GDM1 (cell line): ENCODE data around the gene TNIP3.

Experiments
- DNase-seq: peaks from one replicate; lab custom pipeline; 2025; lab: John Stamatoyannopoulos, UW

The TNIP3 gene

DNA sequence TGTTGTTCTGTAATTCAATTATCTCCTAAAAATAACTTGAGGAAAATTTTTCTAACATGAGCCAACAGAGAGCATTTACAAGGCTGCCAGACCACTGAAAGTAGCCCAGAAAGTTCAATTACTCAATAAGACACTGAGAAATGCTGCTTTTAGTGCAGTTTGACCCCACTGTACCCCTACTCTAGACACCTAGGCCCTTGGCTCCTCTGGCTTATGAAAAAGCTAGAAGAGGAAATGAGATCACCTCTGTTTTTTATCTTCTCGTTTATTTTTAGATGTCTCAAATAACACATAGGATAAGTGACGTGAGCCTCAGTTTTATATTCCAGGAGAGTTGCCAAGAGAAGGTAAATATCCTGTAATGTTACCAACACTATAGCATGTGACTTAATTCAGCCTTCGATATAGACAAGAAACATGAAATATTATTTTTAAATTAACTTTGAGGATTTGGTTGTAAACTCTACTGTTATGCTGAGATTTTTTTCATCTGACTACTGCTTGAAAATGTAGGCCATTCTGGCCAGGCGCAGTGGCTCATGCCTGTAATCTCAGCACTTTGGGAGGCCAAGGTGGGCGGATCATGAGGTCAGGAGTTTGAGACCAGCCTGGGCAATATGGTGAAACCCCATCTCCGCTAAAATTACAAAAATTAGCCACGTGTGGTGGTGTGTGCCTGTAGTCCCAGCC, 24.4 kb downstream of the TNIP3 start:
- no peak for DNase-seq

GRCh38 chr4:121138039-121138825, 25.9 kb downstream of the TNIP3 start:
- DNase-seq = no peak

DNA sequence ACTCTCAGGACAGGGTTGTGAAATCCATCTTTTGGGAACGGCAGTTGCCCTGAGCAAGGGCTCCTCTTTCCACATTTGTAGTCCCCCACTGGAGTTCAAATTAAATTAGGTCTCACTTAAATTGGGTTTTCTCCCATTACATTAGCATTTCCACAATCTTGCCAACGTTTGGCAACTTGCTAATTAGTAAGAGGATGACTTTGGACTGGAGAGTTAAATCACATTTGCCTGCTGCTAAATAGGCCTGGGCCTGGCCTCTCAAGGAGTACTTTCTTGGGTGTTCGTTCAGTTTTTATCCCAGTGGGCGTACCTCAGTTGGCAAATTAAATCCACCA, 33.8 kb downstream of the TNIP3 start:
- no peak for DNase-seq

DNA sequence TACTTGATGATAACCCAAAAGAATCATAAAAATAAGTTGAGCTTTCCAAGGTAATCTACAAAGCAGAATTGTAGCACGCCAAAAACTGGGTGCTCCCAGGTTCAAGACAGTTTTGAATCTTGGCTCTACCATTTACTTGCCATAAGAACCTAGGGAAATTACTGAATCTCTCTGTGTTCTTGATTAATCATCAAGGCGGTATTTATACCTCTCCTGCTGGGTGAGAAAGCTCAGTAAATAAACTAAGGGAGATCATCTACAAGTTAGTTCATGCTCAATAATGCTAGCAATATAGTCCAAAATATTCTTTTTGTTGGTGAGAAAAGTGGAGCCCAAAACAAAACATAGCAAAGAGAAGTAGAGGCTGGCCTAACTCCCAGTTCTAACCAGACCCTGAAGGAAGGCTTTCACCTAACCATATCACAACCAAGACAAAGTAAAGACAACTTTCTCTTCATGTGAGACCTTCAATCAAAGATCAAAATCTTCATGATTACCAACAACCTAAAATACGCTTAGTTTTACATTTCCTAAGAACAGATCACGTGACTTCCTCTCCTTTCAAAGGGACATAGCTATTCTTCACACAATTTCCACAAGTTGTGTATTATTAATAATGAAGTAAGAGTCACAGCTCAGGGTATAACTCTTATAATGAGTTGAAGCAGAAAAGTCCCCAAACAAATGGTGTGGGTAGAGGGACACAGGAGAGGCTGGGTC, 34.4 kb downstream of the TNIP3 start:
- no peak for DNase-seq

DNA sequence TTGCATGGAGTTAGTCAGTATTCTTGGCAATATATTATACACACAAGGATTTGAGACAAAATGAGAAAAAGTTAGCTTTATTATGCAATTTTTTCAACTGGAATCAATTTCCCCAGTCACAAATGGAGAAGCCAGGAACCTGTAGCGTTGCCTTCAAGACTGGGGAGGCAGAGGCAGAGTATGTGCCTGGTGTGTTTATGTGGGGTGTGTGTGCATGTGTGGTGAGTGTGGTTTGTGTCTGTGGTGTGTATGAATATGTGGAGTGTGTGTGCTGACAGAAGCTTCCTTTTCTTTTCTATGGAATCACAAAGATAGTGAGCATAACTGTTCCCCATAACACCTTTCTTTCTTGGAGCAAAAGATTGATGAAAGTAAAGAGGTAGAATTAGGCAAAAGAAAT, 37.0 kb downstream of the TNIP3 start:
- no peak for DNase-seq

GRCh38 chr4:121126449-121127006, 37.6 kb downstream of the TNIP3 start:
- DNase-seq = no peak

DNA sequence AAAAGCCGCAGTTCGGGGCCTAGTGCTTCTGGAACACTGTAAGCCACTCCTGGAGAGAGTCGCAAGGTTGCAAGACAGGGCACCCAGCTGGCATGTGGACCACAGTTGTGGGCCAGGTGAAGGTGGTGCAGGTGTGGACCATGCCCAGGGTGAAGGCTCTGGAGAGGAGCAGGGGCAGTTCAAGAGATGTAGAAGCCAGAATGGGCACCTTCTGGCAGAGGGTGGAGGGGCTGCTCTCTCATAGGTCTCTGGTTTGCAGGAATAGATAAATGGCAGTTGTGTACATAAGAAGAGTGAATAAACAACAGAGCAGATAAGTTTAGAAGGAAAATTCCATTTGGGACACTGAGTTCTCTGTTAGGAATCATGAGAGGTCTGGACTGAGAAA, 38.6 kb downstream of the TNIP3 start:
- DNase-seq = no peak

GRCh38 chr4:121122661-121123060, 41.5 kb downstream of the TNIP3 start:
- DNase-seq = no peak

DNA sequence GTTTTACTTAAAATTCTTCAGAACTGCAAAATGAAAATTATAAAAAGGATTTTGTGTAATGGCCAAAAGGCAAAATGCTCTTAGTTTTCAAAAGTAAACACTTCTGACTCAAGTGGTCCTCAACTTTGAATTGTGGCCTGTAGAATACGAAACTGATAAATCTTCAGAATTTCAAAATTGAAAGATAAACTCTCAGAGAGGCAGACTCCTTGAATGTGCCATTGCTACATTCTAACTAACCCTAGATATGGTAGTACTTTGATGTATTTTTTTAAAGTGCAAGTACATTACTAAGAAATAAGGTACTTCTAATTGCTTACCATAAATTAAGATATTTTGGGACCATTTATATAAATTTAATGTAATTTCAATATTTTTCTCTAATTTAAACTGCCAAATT, 44.4 kb downstream of the TNIP3 start:
- no peak for DNase-seq

GRCh38 chr4:121118344-121118743, 45.8 kb downstream of the TNIP3 start:
- DNase-seq = no peak

GRCh38 chr4:121114756-121115155, 49.4 kb downstream of the TNIP3 start:
- DNase-seq = no peak

DNA sequence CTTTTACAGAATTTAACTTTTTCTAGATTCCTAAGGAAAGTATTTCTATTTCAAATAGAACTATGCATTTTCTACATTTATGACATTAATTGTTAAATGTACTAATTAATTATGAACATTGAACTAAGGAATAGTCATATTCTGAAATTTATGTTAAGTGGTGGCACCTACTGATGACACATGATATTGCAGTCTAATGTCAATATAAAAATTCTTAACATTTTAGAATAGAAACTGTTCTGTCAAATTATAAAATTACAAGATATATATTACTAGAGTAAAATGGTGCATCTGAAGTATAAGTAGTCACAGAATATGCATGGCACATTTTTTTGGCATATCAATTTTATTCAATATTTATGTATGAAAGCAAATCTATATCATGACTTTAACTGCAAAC, 51.6 kb downstream of the TNIP3 start:
- DNase-seq = no peak

- DNase-seq = no peak
Measured at GRCh38 chr4:121108557-121108956, 55.6 kb downstream of the TNIP3 start.

DNA sequence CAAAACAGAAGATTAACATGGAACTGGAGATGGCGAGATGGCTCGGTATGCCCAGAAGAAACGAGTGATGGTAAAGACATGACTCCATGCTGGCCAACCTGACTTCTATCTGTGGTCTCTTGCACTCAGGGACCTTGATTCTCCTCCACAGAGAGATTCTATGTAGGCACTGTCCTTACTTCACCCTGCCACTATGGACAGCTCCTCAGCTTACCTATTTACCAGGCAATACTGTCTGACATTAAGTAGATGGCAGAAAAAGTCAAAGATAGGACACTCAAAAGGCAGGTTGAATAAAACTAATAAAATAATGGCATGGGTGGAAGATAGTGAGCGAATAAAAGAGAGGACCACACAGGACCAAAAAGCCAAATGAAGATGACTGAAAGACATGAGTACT, 56.6 kb downstream of the TNIP3 start:
- no peak for DNase-seq

DNA sequence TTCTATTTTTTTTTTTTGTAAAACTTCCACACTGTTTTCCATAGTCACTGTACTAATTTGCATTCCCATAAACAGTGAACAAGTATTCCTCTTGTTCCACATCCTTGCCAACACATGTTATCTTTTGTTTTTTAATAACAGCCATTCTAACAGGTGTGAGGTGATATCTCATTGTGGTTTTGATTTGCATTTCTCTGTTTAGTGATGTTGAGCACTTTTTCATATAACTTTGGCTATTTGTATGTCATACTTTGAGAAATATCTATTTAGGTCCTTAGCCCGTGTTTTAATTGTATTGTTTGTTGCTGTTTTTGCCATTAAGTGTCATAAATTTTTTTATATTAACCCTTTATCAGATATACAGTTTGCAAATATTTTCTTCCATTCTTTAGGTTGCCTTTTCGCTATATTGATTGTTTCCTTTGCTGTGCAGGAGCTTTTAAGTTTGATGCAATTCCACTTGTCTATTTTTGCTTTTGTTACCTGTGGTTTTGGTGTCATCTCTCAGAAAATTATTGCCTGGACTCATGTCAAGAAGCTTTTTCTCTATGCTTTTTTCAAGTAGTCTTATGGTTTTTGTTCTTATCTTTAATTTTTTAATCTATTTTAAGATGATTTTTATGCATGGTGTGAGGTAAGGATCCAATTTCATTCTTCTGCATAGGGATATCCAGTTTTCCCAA, 63.9 kb downstream of the TNIP3 start:
- DNase-seq = no peak

DNA sequence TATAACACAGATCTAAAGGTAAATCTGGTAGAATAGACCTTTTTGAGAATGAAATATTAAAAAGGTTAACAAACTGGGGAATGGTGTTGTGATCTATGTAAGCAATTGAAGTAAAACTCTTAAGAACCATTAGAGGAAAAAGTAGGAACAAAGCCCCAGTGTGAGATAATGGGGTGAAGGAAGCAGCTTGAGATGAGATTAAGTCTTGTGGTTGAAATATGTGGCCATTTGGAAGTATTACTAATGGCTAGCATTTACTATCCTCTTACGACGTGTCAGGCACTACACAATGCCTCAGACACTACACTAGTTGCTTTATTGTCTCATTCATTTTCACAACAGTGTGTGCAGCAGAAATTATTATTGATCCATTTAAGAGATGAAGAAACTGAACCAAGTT, 65.9 kb downstream of the TNIP3 start:
- no peak for DNase-seq

DNA sequence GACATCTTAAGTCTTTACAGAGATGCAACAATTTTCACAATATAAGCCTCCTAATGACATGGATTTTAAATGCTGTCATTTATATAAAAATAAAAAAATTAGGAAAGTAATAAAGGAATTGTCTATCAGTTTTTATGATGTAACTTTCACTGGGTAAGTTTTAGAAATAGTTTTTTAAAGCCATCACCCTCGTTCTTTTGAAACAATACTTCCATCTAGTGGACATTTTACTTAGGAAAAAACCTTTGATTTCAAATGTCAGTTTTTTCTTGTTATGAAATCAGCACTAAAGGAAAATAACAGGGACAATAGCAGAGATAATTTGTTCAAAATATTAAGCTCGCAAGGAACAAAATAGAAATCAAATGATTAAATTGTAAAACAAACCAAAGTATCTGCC, 67.5 kb downstream of the TNIP3 start:
- no peak for DNase-seq

DNA sequence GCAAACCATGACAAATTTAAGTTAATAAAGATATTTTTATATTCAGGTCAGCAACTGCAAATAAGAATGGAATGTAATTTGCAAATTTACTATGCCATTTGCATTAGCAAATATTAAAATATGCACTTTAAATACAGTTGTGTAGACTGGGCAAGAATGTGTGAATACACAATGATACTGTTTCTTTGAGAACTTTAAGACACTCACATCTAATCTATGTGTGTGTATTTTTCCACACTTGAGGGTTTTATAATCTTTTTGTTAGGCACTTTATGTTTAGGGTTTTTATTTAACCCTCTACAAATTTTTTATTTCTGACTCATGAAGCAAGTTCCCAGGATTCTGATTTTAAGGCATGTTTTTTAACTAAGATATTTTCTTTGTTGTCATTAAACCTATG, 67.9 kb downstream of the TNIP3 start:
- no peak for DNase-seq

- no peak for DNase-seq
Measured at GRCh38 chr4:121094297-121094966, 69.7 kb downstream of the TNIP3 start.

GRCh38 chr4:121093261-121093660, 70.9 kb downstream of the TNIP3 start:
- DNase-seq = no peak

GRCh38 chr4:121091941-121092340, 72.2 kb downstream of the TNIP3 start:
- no peak for DNase-seq

DNA sequence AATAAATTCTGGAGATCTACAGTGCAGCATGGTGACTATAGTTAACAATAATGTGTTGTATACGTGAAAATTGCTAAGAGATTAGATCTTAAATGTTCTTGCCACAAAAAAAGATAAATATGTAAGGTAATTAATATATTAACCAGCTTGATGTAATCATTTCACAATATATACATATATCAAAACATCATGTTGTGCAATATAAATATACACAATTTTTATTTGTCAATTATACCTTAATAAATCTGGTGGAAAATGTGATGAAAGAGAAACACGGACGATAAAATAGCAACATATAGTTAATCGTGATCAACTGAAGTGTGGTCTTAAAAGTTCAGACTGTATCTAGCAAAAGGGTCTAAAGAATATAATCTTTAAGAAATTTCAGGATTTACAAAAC, 75.3 kb downstream of the TNIP3 start:
- DNase-seq = no peak
